GM12891 (cell line): ENCODE measurements around the gene CD302.

Experiments
- POLR2A ChIP-seq: IDR thresholded peaks from 2 replicates; pipeline ENCODE4 v1.6.1; 2011; ENCODE audit warnings: low read depth, low read length, control low read depth
- POLR2AphosphoS5 ChIP-seq: IDR thresholded peaks from 2 replicates; pipeline ENCODE4 v1.6.1; 2011; ENCODE audit warnings: low read depth, low read length, control low read depth
- POU2F2 ChIP-seq: IDR thresholded peaks from 2 replicates; pipeline ENCODE4 v1.6.1; 2011; ENCODE audit warnings: low read depth, mild to moderate bottlenecking, control low read depth, low read length, moderate library complexity
- SPI1 ChIP-seq: IDR thresholded peaks from 2 replicates; pipeline ENCODE4 v1.6.1; 2011; ENCODE audit warnings: low read depth, low read length, control low read depth
- TAF1 ChIP-seq: IDR thresholded peaks from 2 replicates; pipeline ENCODE4 v1.6.1; 2011; ENCODE audit warnings: low read depth, low read length, control low read depth

DNA sequence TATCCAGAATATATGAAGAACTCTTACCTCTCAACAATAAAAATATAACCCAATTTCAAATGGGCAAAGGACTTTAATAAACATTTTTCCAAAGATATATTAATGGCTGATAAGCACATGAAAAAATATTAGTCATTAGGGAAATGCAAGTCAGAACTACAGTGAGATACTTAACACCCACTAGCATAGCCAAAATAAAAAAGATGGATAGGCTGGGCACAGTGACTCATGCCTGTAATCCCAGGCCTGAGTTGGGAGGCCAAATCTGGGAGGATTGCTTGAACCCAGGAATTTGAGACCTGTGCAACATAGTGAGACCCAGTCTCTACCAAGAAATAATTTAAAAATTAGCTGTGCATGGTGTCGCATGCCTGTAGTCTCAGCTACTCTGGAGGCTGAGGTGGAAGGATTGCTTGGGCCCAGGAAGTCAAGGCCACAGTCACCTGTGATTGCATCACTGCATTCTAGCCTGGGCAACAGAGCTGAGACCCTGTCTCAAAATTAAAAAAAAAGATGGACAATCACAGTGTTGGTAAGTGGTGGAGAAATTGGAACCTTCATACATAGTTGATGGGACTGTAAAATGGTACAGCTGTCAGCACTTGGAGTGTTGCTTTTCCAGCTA is 60.6 kb downstream of the CD302 start:
- TF ChIP-seq POLR2A (no peak), TAF1 (no peak), POLR2AphosphoS5 (no peak; the same call in 1 of the 2 replicates), SPI1 (no peak), POU2F2 (no peak)
